NCI-H226 (cell line): ENCODE data around the gene ST8SIA6.
"Not testable (repeated sequence)": the region's sequence is repeated elsewhere in the genome, so short reads cannot be mapped to it uniquely, and the experiment has no call there.

Source experiments
- DNase-seq: peaks from one replicate; pipeline ENCODE4 v3.0.0-alpha.2; 2015

The ST8SIA6 gene

GRCh38 chr10:17454161-17455014 lies at the start of gene ST8SIA6:
Gene ST8SIA6, minus strand, starts transcription at chr10:17454595. Its CDS starts 340 bp downstream, at chr10:17454255.
- no peak for DNase-seq

GRCh38 chr10:17503795-17504194 lies 49.4 kb upstream of the ST8SIA6 start:
- DNase-seq: no peak

GRCh38 chr10:17502814-17503213 lies 48.4 kb upstream of the ST8SIA6 start:
- DNase-seq: no peak

GRCh38 chr10:17499014-17499413 lies 44.6 kb upstream of the ST8SIA6 start:
- DNase-seq: not testable (repeated sequence)

- no peak for DNase-seq
Measured at GRCh38 chr10:17497446-17498030, 43.1 kb upstream of the ST8SIA6 start.

GRCh38 chr10:17494626-17495260 lies 40.3 kb upstream of the ST8SIA6 start:
- no peak for DNase-seq

GRCh38 chr10:17488848-17489247 lies 34.5 kb upstream of the ST8SIA6 start:
- DNase-seq: no peak

GRCh38 chr10:17483079-17483478 lies 28.7 kb upstream of the ST8SIA6 start:
- DNase-seq: no peak

GRCh38 chr10:17479822-17480221 lies 25.4 kb upstream of the ST8SIA6 start:
- no peak for DNase-seq

GRCh38 chr10:17479015-17479615 lies 24.7 kb upstream of the ST8SIA6 start:
- DNase-seq: peak; percentile 17

GRCh38 chr10:17476073-17476472 lies 21.7 kb upstream of the ST8SIA6 start:
- no peak for DNase-seq

- DNase-seq: no peak
Measured at GRCh38 chr10:17475661-17476060, 21.3 kb upstream of the ST8SIA6 start.

- DNase-seq: no peak
Measured at GRCh38 chr10:17474595-17475323, 20.4 kb upstream of the ST8SIA6 start.

GRCh38 chr10:17473228-17473950 lies 19.0 kb upstream of the ST8SIA6 start:
- DNase-seq: no peak

- no peak for DNase-seq
Measured at GRCh38 chr10:17472481-17473227, 18.3 kb upstream of the ST8SIA6 start.

GRCh38 chr10:17470246-17470645 lies 15.9 kb upstream of the ST8SIA6 start:
- DNase-seq: no peak

- no peak for DNase-seq
Measured at GRCh38 chr10:17465328-17466125, 11.1 kb upstream of the ST8SIA6 start.

GRCh38 chr10:17464545-17464944 lies 10.2 kb upstream of the ST8SIA6 start:
- DNase-seq: no peak

GRCh38 chr10:17460756-17461155 lies 6.4 kb upstream of the ST8SIA6 start:
- DNase-seq: no peak

GRCh38 chr10:17457083-17457482 lies 2.7 kb upstream of the ST8SIA6 start:
- DNase-seq: no peak
